SK-N-SH (cell line): Measurements from ENCODE around the gene ZNF548.

Experiments
- CHD2 ChIP-seq: fragments of 150-350 bp; IDR thresholded peaks from 2 replicates; pipeline ENCODE4 v1.6.1; 2018; ENCODE audit warnings: low read length; ENCODE audit not compliant: partially characterized antibody
- EZH2phosphoT487 ChIP-seq: fragments of 200-600 bp; sonication (generic); IDR thresholded peaks from 2 replicates; pipeline ENCODE4 v1.6.1; 2017; ENCODE audit warnings: low read depth, mixed run types, mild to moderate bottlenecking, antibody characterized with exemption, moderate library complexity, borderline replicate concordance
- NRF1 ChIP-seq: IDR thresholded peaks from 2 replicates; pipeline ENCODE4 v1.6.1; 2012; ENCODE audit warnings: low read depth, mild to moderate bottlenecking, low read length
- POLR2AphosphoS5 ChIP-seq: IDR thresholded peaks from 2 replicates; pipeline ENCODE4 v1.6.1; 2012; ENCODE audit warnings: low read depth, low read length
- REST ChIP-seq: IDR thresholded peaks from 2 replicates; pipeline ENCODE4 v1.6.1; 2012; ENCODE audit warnings: mild to moderate bottlenecking, low read depth, low read length, moderate library complexity
- YY1 ChIP-seq: IDR thresholded peaks from 2 replicates; pipeline ENCODE4 v1.4.0; 2012; ENCODE audit warnings: low read depth, mild to moderate bottlenecking
- TF ChIP-seq, protein P1 (sequence below): fragments of 200-600 bp; sonication (generic); IDR thresholded peaks from 2 replicates; pipeline ENCODE4 v1.6.1; 2017; ENCODE audit warnings: antibody characterized with exemption, mild to moderate bottlenecking, moderate library complexity
- TF ChIP-seq, protein P2 (sequence below): IDR thresholded peaks from 2 replicates; pipeline ENCODE4 v1.4.0; 2012; ENCODE audit warnings: low read depth, borderline replicate concordance
- TF ChIP-seq, protein P3 (sequence below): fragments of 150-350 bp; IDR thresholded peaks from 2 replicates; pipeline ENCODE4 v1.6.1; 2017; ENCODE audit warnings: antibody characterized with exemption, low read length, low read depth, borderline replicate concordance

- TF ChIP-seq POLR2AphosphoS5, result no peak
- TF ChIP-seq, protein P1, sequence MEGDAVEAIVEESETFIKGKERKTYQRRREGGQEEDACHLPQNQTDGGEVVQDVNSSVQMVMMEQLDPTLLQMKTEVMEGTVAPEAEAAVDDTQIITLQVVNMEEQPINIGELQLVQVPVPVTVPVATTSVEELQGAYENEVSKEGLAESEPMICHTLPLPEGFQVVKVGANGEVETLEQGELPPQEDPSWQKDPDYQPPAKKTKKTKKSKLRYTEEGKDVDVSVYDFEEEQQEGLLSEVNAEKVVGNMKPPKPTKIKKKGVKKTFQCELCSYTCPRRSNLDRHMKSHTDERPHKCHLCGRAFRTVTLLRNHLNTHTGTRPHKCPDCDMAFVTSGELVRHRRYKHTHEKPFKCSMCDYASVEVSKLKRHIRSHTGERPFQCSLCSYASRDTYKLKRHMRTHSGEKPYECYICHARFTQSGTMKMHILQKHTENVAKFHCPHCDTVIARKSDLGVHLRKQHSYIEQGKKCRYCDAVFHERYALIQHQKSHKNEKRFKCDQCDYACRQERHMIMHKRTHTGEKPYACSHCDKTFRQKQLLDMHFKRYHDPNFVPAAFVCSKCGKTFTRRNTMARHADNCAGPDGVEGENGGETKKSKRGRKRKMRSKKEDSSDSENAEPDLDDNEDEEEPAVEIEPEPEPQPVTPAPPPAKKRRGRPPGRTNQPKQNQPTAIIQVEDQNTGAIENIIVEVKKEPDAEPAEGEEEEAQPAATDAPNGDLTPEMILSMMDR, result no peak
- TF ChIP-seq CHD2, result no peak
- TF ChIP-seq EZH2phosphoT487, result no peak
- no peak for TF ChIP-seq YY1
- TF ChIP-seq, protein P2, sequence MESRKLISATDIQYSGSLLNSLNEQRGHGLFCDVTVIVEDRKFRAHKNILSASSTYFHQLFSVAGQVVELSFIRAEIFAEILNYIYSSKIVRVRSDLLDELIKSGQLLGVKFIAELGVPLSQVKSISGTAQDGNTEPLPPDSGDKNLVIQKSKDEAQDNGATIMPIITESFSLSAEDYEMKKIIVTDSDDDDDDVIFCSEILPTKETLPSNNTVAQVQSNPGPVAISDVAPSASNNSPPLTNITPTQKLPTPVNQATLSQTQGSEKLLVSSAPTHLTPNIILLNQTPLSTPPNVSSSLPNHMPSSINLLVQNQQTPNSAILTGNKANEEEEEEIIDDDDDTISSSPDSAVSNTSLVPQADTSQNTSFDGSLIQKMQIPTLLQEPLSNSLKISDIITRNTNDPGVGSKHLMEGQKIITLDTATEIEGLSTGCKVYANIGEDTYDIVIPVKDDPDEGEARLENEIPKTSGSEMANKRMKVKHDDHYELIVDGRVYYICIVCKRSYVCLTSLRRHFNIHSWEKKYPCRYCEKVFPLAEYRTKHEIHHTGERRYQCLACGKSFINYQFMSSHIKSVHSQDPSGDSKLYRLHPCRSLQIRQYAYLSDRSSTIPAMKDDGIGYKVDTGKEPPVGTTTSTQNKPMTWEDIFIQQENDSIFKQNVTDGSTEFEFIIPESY, result no peak
- TF ChIP-seq NRF1, result no peak
- TF ChIP-seq, protein P3, sequence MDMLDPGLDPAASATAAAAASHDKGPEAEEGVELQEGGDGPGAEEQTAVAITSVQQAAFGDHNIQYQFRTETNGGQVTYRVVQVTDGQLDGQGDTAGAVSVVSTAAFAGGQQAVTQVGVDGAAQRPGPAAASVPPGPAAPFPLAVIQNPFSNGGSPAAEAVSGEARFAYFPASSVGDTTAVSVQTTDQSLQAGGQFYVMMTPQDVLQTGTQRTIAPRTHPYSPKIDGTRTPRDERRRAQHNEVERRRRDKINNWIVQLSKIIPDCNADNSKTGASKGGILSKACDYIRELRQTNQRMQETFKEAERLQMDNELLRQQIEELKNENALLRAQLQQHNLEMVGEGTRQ, result no peak
- no peak for TF ChIP-seq REST
Measured at GRCh38 chr19:57359300-57359699, 30.4 kb upstream of the ZNF548 start.
